A549 (cell line): ENCODE measurements around the gene DMRTC2.

Experiments
- CEBPB ChIP-seq, 2 experiments: fragments of >200 bp in 1 of 2; sonication (Bioruptor Twin) in 1 of 2; formaldehyde crosslinking in 1 of 2; IDR thresholded peaks; 2 replicates each; pipeline ENCODE4 v1.6.1; 2012 to 2016
- CTCF ChIP-seq: fragments of >200 bp; sonication (Bioruptor Twin); formaldehyde crosslinking; IDR thresholded peaks from 3 replicates; pipeline ENCODE4 v1.5.1; 2016
- EP300 ChIP-seq, 2 experiments: fragments of >200 bp; sonication (Bioruptor Twin); formaldehyde crosslinking; IDR thresholded peaks; 2 replicates in 1 of 2; 3 replicates in 1 of 2; pipeline ENCODE4 v1.6.1; 2016 to 2017
- FOXS1 ChIP-seq: fragments of 250-450 bp; sonication (Bioruptor Pico); IDR thresholded peaks from 2 replicates; pipeline ENCODE4 v1.5.0; 2020; ENCODE audit warnings: mild to moderate bottlenecking, moderate library complexity
- HDAC2 ChIP-seq: fragments of 200-600 bp; sonication (generic); IDR thresholded peaks from 2 replicates; pipeline ENCODE4 v1.6.1; 2016
- NPAS2 ChIP-seq: fragments of 250-450 bp; sonication (Bioruptor Pico); IDR thresholded peaks from 2 replicates; pipeline ENCODE4 v1.8.0; 2022; ENCODE audit warnings: mild to moderate bottlenecking, moderate library complexity, borderline replicate concordance
- POLR2A ChIP-seq: IDR thresholded peaks from 2 replicates; pipeline ENCODE4 v1.6.1; 2012; ENCODE audit warnings: mild to moderate bottlenecking, low read length
- REST ChIP-seq: fragments of 200-600 bp; sonication (generic); IDR thresholded peaks from 2 replicates; pipeline ENCODE4 v1.6.1; 2016; ENCODE audit warnings: antibody characterized with exemption, mild to moderate bottlenecking, moderate library complexity
- TF ChIP-seq, protein P1 (sequence below): IDR thresholded peaks from 2 replicates; pipeline ENCODE4 v1.6.1; 2012

- TF ChIP-seq FOXS1 (CRISPR knock-in tag) (no peak), EP300 (IDR thresholded peaks at IDR 0.05) (peak in 1 of 2 experiments; percentile 13; a peak in 1 of 5 replicates), REST (peak; percentile 99), HDAC2 (no peak), CTCF (peak; percentile 56), CEBPB (IDR thresholded peaks at IDR 0.05) (peak in 1 of 2 experiments; percentile 62; a peak in 1 of 4 replicates), NPAS2 (CRISPR knock-in tag) (no peak; the same call in 1 of the 2 replicates), POLR2A (peak; percentile 95)
- TF ChIP-seq, protein P1, sequence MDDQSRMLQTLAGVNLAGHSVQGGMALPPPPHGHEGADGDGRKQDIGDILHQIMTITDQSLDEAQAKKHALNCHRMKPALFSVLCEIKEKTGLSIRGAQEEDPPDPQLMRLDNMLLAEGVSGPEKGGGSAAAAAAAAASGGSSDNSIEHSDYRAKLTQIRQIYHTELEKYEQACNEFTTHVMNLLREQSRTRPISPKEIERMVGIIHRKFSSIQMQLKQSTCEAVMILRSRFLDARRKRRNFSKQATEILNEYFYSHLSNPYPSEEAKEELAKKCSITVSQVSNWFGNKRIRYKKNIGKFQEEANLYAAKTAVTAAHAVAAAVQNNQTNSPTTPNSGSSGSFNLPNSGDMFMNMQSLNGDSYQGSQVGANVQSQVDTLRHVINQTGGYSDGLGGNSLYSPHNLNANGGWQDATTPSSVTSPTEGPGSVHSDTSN = peak; percentile 10; the same call in 1 of the 2 replicates
Measured at GRCh38 chr19:41859618-41860418, 15.0 kb downstream of the DMRTC2 start, which contains the start of gene RPS19.
